Tongue (tissue), 2 donors: ENCODE measurements around the gene TRIM65. TPM values are rescaled to one million over a fixed set of nuclear protein-coding genes. Genes with fewer than 3 reads are reported as not detected.

ENCODE experiments used
- DNase-seq: peaks from one replicate; pipeline ENCODE4 v3.0.0-alpha.2; 2015
- total RNA-seq: library from RNA; depleted of rRNA; stranded (reverse); fragments of >200 nt; gene quantifications from one replicate; pipeline ENCODE4 v1.2.3, GENCODE V29; 2014

Gene TRIM65
- total RNA-seq, 1 donor from 2014 or later, result 25.8 TPM

GRCh38 chr17:75917141-75917916 is 20.6 kb upstream of the TRIM65 start:
- DNase-seq, result peak; percentile 69

GRCh38 chr17:75915268-75915667 is 18.5 kb upstream of the TRIM65 start:
- no peak for DNase-seq

DNA sequence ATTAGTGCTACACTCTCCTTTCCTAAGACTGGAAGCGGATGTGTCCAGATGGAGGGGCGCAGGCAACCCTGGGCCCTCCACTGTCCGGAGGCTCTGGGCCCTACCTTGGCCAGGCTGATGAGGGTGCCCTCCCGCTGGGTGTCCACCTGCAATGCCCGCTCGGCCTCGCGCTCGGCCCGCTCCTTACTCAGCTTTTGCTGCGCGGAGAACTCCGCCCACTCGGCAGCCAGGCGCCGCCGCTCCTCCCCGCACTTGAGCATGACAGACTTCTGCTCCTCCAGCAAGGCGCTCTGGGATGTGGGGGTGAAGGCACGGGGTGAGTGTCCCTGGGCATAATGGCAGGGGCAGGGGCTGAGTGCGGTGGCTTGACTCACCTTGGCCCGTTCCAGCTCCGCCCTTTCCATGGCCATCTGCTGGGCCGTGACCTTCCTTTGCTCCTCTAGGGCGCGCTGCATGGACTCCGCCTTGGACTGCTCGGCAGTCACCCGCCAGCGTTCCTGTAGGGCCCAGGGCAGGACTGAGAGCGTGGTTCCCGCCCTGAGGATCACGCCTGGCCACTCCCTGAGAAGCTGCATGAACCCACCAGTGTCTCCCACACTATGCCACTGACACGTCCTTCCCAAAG is 18.0 kb upstream of the TRIM65 start:
- DNase-seq, result no peak

DNA sequence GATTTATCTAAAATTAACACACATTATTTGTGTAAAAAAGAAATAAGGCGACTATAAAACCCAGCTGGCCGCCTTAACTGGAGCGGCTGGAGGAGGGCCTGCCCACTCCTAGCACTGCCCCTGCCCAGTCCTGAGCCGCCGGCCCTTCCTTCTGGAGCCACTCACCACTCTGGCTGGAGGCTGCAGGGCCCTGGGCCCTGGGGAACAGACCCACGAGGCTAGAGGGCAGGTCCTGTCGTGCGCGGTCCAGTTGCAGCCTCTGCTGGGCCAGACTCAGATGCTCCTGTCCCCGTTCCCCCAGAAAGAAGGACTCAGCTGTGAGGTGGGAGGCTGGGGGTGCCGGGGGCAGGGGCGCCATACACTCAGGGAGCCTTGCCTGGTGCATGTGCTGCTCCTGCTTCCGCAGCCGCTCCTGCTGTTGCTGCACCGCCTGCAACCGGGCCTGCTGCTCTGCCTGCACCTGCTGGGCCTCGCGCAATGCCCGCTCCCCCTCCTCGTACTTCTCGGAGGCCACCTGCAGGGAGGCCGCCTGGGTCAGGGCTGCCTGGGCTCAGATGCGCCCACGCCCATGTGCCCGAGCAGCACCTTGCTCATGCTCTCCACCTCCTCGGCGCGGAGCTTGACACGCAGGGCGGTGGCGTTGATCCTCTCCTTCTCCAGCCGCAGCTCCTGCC is 16.9 kb upstream of the TRIM65 start:
- DNase-seq, result no peak

GRCh38 chr17:75910699-75911098 is 13.9 kb upstream of the TRIM65 start:
- no peak for DNase-seq

GRCh38 chr17:75909812-75910274 is 13.1 kb upstream of the TRIM65 start:
- peak; percentile 61 for DNase-seq

- DNase-seq, result no peak
Observed at GRCh38 chr17:75909051-75909811, 12.5 kb upstream of the TRIM65 start.

GRCh38 chr17:75908201-75908600 is 11.4 kb upstream of the TRIM65 start:
- DNase-seq, result peak; percentile 61

- DNase-seq, result no peak
Observed at GRCh38 chr17:75906143-75906884, 9.6 kb upstream of the TRIM65 start.

GRCh38 chr17:75904749-75905521 is 8.2 kb upstream of the TRIM65 start, which contains the start of gene MRPL38:
Gene MRPL38, minus strand, starts transcription at chr17:75904884. Its CDS starts 9 bp downstream, at chr17:75904875.
- DNase-seq, result peak; percentile 96

- no peak for DNase-seq
Observed at GRCh38 chr17:75902406-75902805, 5.7 kb upstream of the TRIM65 start.

GRCh38 chr17:75901727-75902126 is 5.0 kb upstream of the TRIM65 start:
- DNase-seq, result no peak

DNA sequence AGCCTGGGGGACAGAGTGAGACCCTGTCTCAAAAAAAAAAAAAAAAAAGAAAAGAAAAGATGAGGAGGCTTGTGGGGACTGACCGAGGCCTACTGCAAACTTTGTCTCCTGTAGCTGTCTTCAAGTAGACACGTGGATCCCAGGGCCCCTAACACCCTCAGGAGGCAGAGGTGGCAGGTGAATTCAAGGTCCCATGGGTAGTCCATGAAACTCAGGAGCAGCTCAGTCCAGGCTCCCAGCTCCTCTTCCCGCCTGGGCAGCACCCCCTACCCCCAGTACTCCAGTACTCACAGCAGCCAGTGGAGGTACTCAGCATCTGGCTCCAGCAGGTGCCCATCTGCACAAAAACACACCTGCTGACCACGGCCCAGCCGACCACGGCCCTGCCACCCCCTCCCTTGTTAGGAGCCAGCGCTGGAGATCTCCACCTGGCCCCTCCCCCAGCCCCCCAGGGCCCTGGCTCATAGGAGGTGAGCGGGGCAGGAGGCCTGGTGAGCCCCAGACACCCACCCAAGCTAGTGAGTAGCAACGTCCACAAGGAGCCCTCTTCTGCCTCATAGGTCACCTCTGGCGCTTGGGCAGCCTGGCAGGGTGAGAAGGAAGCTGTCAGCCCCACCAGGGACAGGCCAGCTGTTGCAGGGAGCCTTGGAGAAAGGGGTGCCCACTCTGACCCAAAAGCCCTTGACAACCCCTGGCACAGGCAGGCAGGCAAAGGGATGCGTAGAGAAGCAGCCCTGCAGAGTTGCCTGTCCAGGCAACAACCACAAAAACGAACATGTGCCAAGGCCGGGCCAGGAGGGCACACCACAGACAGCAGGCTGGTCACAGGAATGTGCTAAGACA is 4.2 kb upstream of the TRIM65 start:
- no peak for DNase-seq

- DNase-seq, result no peak
Observed at GRCh38 chr17:75899767-75900468, 3.2 kb upstream of the TRIM65 start.

DNA sequence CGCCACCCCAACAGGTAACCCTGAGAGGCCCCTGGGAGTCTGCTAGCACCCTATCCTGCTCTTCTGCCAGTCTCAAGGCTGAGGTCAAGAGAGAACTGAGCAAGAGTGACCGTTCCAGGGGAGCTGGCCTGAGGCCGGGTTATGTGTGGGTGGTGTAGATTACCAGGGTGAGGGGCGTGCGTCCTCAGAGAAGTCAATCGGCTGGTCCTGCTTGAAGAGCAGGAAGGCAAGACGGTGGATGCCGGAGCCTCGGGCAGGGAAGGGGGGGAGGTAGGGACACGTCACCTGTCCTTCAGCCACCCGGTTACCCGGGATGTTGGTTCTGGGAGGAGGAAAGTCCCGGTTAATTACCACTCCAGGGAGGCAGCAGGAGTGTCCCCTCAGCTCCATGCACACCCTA is 2.6 kb upstream of the TRIM65 start:
- no peak for DNase-seq

DNA sequence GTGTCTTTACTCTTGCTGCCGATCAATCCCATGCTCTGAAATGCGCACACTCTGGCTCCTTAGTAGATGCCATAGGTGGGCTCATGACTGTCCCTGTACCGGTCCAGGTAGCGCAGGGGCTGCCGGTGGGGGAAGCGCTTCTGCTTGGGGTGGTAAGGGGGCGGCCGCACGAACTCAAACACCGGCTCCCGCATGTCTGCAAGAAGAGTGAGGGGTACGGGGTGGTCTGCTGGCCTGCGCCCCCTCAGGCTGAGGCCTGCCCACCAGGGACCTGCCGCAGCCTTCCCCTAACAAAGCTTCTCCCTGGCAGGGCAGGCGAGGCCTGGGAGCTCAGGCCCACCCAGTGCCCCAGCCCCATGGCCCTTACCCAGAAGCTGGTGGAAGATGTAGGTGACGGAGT is 2.0 kb upstream of the TRIM65 start:
- DNase-seq, result no peak

DNA sequence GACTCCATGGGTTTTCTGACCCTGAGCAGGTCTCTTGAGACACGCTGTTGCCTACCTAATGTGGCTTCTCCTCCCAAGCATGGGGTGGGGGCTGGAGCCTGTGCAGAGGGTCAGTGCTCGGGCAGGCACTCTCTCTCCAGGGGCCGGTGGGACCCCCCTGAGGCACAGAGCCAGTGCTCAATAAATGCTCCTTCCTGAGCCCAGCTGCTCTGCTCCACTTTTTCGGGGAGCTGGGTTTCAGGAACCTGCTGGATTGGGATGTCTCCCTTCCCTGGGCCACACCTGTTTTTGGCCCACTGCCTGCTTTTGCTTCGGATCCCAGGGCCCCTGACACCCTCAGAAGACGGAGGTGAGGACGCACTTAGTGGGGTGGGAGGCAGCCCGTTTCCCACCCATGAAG is 1.3 kb upstream of the TRIM65 start:
- no peak for DNase-seq

DNA sequence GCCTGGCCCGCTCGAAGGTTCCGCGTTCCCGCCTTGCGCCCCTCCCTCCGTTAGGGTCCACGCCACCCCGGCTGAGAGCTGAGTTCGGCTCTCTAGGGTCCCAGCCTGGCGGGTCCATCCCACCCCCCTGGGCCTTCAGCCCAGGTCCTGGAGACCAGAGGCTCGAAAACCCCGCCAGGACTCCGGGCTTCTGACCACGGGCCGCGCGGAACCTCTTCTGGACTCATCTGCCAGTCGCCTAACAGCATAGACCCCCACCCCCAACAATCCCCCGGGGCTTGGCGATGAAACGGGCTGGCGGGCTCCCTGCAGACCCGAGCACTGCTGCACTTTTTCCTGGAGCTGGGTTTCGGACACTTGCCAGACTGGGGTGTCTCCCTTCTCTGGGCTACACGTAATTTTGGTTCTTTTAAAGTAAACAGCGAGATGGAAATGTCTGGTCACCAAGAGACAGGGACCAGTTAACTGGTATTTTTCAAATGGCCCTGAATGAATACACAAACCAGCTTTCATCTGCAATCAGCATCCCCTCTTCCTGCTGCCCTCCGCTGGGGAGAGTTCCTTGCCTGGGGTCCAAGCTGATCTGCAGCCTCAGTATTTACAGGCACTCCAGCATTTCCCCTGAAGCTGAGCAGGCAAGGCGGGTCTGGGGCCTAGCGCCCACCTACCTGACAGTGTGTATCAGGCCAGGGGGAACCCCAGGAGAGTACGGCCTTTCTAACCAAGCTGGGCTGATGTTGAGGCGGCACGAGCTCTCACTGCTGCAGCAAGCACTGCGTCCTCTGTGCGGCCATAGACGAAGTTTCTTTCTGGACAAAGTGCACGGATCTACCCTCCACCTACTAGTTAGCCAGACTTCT is 639 bp upstream of the TRIM65 start:
- no peak for DNase-seq
